Lower leg skin (tissue), 3 donors: Measurements from ENCODE around the gene RMI2.

Source experiments
- POLR2A ChIP-seq, 2 donors: fragments of 450-650 bp; IDR thresholded peaks; one replicate each; pipeline ENCODE4 v1.6.1; 2016 to 2017; ENCODE audit warnings: antibody characterized with exemption in 2 of 2, mild to moderate bottlenecking in 1 of 2, moderate library complexity in 1 of 2
- TF ChIP-seq, protein P1 (sequence below), 3 donors: fragments of 450-650 bp; IDR thresholded peaks; one replicate each; pipeline ENCODE4 v1.5.1; 2016; ENCODE audit warnings: antibody characterized with exemption in 3 of 3, mild to moderate bottlenecking in 3 of 3, moderate library complexity in 2 of 3

DNA sequence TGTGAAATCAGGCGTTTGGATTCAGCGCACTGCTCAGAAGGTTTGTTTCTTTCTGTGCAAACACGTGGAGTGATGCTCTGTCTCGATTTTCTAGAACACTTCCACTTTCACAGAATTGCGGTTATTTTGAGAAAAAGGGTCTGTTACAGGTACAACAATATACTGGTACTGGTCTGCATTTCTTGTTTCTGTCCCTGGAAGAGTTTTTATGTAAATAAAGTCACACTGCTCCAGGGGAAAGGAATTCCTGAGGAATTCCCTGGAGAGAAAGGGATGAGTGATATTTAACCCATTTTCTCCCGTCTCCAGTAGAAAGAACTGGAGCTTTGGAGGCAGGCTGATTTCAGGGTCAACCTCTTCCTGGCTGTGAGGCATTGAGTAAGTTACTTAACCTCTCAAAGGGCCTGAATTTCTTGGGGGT is 16.2 kb upstream of the RMI2 start:
- no peak for TF ChIP-seq POLR2A (IDR thresholded peaks at IDR 0.05)
- TF ChIP-seq, protein P1, sequence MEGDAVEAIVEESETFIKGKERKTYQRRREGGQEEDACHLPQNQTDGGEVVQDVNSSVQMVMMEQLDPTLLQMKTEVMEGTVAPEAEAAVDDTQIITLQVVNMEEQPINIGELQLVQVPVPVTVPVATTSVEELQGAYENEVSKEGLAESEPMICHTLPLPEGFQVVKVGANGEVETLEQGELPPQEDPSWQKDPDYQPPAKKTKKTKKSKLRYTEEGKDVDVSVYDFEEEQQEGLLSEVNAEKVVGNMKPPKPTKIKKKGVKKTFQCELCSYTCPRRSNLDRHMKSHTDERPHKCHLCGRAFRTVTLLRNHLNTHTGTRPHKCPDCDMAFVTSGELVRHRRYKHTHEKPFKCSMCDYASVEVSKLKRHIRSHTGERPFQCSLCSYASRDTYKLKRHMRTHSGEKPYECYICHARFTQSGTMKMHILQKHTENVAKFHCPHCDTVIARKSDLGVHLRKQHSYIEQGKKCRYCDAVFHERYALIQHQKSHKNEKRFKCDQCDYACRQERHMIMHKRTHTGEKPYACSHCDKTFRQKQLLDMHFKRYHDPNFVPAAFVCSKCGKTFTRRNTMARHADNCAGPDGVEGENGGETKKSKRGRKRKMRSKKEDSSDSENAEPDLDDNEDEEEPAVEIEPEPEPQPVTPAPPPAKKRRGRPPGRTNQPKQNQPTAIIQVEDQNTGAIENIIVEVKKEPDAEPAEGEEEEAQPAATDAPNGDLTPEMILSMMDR (IDR thresholded peaks at IDR 0.05): no peak
